Panc1 (cell line): Measurements from ENCODE around the gene ZNF585A.

Source experiments
- CTCF ChIP-seq: fragments of 450-650 bp; IDR thresholded peaks from 2 replicates; pipeline ENCODE4 v1.5.1; 2017; ENCODE audit warnings: mild to moderate bottlenecking
- POLR2AphosphoS5 ChIP-seq: IDR thresholded peaks from 2 replicates; pipeline ENCODE4 v1.6.1; 2012; ENCODE audit warnings: mild to moderate bottlenecking, low read depth, low read length, moderate library complexity
- SIN3A ChIP-seq: IDR thresholded peaks from 2 replicates; pipeline ENCODE4 v1.6.1; 2012; ENCODE audit warnings: low read depth, mild to moderate bottlenecking, low read length, moderate library complexity, borderline replicate concordance; ENCODE audit not compliant: insufficient read depth
- TCF7L2 ChIP-seq: IDR thresholded peaks from 2 replicates; pipeline ENCODE4 v1.6.1; 2011; ENCODE audit warnings: mild to moderate bottlenecking, low read depth, low read length, inconsistent platforms
- TF ChIP-seq, protein P1 (sequence below), 2 experiments: IDR thresholded peaks; 2 replicates each; pipeline ENCODE4 v1.6.1; 2011 to 2012; ENCODE audit warnings: low read depth in 2 of 2, control low read depth in 1 of 2, low read length in 1 of 2, mild to moderate bottlenecking in 1 of 2, moderate library complexity in 1 of 2; ENCODE audit not compliant: insufficient read depth in 1 of 2

DNA sequence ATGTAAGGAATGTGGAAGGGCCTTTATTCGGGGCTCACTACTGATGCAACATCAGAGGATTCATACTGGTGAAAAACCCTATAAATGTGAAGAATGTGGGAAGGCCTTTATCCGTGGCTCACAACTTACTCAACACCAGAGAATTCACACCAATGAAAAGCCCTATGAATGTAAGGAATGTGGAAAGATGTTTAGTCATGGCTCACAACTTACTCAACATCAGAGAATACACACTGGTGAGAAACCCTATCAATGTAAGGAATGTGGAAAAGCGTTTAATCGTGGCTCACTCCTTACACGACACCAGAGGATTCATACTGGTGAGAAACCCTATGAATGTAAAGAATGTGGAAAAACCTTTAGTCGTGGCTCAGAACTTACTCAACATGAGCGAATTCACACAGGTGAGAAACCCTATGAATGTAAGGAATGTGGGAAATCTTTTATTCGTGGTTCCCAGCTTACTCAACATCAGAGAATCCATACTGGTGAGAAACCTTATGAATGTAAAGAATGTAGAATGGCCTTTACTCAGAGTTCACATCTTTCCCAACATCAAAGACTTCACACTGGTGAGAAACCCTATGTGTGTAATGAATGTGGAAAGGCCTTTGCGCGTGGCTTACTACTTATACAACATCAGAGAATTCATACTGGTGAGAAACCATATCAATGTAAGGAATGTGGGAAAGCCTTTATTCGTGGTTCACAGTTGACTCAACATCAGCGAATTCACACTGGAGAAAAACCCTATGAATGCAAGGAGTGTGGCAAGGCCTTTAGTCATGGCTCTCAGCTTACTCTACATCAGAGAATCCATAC is 44.3 kb downstream of the ZNF585A start:
- TF ChIP-seq TCF7L2, result no peak
- no peak for TF ChIP-seq CTCF
- TF ChIP-seq POLR2AphosphoS5, result no peak
- TF ChIP-seq, protein P1, sequence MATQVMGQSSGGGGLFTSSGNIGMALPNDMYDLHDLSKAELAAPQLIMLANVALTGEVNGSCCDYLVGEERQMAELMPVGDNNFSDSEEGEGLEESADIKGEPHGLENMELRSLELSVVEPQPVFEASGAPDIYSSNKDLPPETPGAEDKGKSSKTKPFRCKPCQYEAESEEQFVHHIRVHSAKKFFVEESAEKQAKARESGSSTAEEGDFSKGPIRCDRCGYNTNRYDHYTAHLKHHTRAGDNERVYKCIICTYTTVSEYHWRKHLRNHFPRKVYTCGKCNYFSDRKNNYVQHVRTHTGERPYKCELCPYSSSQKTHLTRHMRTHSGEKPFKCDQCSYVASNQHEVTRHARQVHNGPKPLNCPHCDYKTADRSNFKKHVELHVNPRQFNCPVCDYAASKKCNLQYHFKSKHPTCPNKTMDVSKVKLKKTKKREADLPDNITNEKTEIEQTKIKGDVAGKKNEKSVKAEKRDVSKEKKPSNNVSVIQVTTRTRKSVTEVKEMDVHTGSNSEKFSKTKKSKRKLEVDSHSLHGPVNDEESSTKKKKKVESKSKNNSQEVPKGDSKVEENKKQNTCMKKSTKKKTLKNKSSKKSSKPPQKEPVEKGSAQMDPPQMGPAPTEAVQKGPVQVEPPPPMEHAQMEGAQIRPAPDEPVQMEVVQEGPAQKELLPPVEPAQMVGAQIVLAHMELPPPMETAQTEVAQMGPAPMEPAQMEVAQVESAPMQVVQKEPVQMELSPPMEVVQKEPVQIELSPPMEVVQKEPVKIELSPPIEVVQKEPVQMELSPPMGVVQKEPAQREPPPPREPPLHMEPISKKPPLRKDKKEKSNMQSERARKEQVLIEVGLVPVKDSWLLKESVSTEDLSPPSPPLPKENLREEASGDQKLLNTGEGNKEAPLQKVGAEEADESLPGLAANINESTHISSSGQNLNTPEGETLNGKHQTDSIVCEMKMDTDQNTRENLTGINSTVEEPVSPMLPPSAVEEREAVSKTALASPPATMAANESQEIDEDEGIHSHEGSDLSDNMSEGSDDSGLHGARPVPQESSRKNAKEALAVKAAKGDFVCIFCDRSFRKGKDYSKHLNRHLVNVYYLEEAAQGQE (IDR thresholded peaks at IDR 0.05; ENCODE audit: insufficient read depth in 1 of 2, low read depth in 2 of 2, low read length in 1 of 2), result no peak
- no peak for TF ChIP-seq SIN3A
